ENCODE data around the gene OPALIN. TPM values are rescaled to one million over a fixed set of nuclear protein-coding genes. Genes with fewer than 3 reads are reported as not detected.

Gene OPALIN, protein sequence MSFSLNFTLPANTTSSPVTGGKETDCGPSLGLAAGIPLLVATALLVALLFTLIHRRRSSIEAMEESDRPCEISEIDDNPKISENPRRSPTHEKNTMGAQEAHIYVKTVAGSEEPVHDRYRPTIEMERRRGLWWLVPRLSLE
- polyA plus RNA-seq = 0.50 and 3.0 TPM in 2 replicates

DNA sequence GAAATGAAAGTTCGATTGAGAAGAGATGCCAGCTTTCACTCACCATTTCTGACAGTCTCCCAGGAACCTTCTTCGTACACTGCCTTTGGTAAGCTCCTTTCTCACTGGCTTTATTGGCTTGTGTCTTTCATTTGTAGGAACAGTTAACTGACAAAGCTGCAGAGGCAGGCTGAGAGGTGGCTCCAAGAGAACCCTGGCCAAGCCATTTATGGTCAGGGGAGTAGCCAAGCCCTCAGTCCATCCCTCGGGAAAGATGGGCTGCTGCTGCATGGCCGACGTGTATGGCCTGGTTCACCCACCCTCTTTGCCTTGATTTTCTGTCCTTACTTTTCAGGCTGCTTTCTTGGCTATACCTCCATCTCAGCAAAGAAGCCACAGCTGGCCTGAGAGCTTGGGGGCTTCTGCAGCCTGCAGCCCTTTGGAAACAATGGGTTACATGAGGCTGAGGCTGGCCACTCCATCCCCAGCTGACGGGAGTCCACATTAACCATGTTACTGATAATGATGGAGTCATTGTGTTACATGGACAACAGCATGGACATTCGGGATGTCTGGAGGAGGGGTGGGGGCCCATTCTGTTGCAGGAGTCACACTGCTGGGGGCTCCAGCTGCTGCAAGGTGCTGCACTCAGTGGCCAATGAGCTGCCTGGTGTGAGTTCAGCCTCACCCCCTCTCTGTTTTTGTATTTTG is at the start of gene OPALIN:
Gene OPALIN (minus strand): TSS at position 152 of the 690 bp plus-strand sequence. CDS start 106 bp downstream, at position 46.

DNA sequence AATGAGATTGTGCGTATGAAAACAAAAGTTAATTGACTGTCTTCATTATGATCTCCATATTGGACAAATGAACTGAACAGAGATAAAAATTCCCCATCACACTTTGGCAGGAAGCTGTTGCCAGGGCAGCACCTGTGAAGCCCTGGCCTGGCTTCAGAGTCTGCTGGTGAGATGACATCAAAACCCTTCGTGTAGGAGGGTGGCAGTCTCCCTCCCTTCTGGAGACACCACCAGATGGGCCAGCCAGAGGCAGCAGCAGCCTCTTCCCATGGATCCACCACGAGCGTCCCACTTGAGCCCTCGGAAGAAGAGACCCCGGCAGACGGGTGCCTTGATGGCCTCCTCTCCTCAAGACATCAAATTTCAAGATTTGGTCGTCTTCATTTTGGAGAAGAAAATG is 54.6 kb downstream of the OPALIN start, which contains the start of gene DNTT:
Gene DNTT (plus strand): TSS at position 205 of the 400 bp plus-strand sequence. CDS start 64 bp downstream, at position 269.

Other genes with a start within 250 kb of the OPALIN start
- 50.1 and 50.3 TPM in 2 replicates for gene ZNF518A, start 228.7 kb downstream of the OPALIN start, polyA plus RNA-seq
- gene BLNK, start 87.4 kb downstream of the OPALIN start, polyA plus RNA-seq = 0.70 TPM in 1 of 2 replicates, not detected in the other
- not detected in 2 replicates for gene DNTT, start 54.6 kb downstream of the OPALIN start, polyA plus RNA-seq
- 1.4 TPM in 1 of 2 replicates, not detected in the other for gene TLL2, start 154.9 kb upstream of the OPALIN start, polyA plus RNA-seq
- gene TM9SF3, start 228.0 kb upstream of the OPALIN start, polyA plus RNA-seq = 66.1 and 85.4 TPM in 2 replicates

All from Purkinje cell (primary cell).